HG03378 (cell line): Measurements from ENCODE around the gene NTRK2.

Source experiments
- ATAC-seq: cut with Tn5 transposase; IDR thresholded peaks from one replicate; pipeline ENCODE4 v1.9.1; 2021; ENCODE audit warnings: mild to moderate bottlenecking, moderate library complexity; ENCODE audit not compliant: unreplicated experiment

The NTRK2 gene

DNA sequence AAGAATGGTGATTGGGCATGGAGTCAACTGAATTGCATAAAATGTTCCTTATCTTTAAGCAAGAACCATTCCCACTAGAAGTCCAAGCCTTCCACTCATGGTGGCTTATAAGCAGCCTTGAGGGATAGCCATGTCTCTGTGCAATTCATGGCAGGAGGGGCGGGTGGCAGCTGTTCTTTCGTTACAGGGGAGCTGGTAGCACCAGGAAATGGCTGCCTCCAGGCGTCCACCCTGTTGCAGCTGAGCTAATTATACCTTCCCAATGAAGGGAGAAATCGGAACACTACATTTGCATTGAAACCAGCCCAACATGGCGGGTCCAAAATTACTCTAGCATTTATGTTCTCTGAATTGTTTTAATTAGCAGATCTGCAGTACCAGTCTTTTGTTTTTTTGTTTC is 289.8 kb downstream of the NTRK2 start:
- no peak for ATAC-seq

GRCh38 chr9:84966876-84967830 is 297.6 kb downstream of the NTRK2 start:
- no peak for ATAC-seq

DNA sequence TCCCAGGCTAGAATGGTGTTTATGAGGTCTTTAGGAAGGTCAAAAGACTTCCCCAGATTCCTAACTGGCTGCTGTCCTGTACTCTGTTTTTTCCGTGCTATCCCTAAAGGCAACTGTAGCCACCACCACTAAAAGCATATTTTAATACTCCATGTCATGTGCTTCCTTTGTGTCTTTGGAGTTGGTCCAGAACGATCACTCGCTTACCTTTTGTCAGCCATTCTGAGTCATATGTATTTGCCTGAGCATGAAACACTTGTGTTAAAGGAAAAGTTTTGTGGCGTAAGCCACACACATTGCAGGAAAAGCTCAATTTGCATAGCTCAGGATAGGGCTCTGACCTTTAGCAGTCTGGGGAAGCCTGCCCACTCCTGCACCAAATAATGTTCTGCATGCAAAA is 299.6 kb downstream of the NTRK2 start:
- ATAC-seq, result no peak

GRCh38 chr9:84969736-84970135 is 300.2 kb downstream of the NTRK2 start:
- no peak for ATAC-seq

DNA sequence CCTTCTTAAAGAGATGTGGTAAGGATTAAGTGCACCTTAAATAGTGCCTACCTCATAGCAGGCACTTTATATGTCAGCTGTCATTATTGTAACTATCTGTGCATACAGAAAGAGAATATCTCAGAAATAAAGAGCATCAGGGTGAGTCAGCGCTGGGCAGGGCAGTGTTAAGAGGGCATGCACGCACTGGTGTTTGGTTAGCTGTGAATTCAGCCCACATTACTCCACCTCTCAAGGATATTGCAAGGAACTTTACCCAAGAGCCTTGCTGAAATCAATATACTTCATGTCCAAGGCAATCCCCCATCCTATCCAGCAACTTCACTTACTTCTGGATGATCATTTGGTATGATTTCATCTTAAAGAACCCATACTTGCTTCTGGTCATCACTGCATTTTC is 300.9 kb downstream of the NTRK2 start:
- ATAC-seq, result no peak

DNA sequence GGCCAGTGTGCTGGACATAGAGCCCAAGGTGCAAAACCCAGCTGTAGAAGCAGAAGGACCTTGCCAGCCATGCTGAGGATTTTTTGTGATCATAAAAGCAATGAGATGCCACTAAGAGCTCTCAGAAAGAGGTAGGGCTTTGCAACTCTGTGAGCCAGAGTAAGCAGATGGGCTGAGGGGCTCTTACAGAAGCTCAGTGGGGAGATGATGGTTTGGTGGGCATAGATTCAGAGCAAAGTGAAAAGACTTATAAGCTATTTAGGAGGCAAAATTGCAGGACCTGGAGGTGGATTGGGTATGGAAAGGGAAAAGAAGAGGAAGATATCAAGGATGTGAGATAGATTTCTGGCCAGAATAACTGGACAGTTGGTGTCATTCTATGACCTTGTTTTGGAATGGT is 302.0 kb downstream of the NTRK2 start:
- no peak for ATAC-seq

DNA sequence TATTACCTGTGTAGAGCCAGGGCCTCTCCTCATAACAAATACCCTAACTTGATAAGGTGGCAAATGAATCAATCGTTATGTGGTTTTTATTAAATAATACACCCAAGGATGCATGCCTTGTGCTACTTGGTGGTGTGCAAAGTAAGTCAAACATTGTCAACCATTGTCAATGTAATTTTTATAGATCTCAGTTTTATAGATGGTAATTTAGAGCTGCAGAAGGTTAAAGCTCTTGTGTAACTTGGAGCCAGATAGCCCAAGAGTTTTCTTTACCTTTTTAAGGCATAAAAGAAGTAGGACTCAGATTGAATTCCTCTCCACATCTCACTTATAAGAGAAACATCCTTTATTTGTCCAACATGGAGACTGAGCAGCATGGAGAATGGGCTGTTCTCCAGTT is 304.7 kb downstream of the NTRK2 start:
- ATAC-seq, result no peak

DNA sequence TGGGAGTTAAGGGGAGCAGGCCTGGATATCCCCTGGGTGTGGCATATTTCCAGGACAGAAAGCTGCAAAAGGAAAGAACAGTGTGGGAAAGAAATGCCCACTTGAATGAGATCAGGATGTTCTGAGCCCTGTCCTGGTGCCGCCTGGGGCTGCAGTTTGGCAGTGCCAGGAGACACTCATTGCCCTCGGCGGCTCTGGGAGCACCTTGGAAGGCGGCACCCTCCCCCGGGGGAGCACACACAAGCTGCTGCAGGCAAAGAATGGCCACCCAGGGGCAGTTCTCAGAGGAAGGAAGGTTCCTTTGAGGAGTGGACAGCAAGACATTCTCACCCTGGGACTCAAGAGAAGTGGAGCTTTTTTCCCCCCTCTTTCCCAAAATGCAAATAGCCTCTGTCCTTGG is 305.3 kb downstream of the NTRK2 start:
- no peak for ATAC-seq

- ATAC-seq, result no peak
Observed at GRCh38 chr9:84975926-84976325, 306.4 kb downstream of the NTRK2 start.

- no peak for ATAC-seq
Observed at GRCh38 chr9:84978661-84979060, 309.1 kb downstream of the NTRK2 start.

DNA sequence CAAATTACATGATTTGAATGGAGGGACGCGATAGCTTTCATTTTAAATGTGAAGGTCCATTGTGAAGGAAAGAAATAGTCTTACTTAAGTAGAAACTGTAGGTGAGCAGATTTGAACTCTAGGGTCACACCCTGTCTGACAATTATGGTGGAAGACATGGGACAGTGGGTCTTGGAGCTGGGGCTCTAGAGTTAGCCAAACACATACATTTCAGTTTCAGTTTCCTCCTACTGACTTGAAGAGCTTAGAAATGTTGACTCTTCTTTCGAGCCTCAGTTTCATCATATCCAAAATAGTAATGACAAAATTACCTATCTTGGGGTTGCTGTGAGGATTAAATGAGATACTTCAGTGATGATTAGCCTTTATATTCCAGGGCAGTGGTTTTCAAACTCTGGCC is 314.2 kb downstream of the NTRK2 start:
- ATAC-seq, result no peak

DNA sequence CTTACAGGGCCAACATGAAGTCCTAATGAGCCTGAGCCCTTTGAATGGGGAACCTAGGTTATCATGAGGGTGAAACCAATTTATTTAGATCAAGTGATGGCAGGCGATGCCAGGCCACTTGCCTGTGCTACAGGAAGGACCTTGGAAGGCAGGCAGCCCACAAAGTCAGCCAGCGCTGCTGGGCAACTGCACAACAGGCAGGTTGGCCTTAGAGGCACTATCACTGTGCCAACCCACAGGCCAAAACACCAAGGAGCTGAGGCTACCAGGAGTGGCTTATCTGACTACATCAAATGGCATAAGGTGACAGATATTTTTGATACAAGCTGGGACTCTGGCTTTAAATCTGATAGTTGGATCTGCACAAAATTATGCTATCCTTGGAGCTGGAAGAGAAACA is 319.1 kb downstream of the NTRK2 start:
- no peak for ATAC-seq

DNA sequence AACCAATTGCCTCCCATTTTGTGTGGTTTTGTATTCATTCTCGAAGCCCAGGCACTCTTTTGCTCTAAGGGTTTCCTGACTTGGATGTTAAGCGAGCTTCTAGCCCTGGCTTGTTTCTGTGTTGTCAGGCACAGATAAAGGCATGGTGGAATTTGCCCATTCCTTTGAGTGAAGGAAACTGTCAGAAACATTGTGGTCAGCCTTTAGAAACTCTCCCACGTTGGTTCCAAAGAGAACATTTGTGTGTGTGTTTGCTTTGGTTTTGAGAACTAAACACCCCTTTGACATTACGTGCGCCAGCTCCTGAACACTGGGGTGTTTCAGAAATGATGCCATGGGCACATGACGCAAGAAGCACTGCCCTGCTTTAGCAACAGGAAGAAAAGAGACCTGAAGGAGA is 320.9 kb downstream of the NTRK2 start:
- no peak for ATAC-seq

DNA sequence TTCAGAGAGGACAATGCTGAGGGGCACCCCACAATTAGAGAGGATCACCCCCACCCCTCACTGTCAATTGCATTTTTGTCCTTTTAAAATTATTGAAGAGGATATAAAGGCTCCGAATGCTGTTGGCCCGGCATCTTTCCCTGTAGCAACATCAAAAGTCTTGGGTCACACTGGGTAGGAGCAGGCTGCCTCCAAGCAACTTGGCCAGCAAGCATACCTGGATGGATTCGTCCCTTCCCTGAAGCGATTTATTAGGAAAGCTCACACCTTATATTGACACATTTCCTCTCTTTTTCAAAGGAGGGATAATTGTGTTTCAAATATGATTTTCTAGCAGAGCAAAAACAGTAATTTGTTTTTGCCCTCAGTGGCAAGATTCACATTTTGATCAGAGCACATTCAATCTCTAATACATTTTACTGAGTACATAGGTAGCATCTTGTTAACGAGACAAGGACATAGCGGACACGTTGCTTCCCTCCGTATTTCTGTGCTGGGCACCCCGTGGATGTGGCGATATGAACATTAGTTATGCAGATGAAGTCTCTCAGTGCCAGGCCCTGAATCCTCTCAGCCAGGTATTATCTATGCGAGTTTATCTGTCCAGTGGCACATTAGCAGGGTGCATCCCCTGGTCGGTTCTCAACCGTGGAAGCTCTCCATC is 321.5 kb downstream of the NTRK2 start:
- ATAC-seq, result no peak

- no peak for ATAC-seq
Observed at GRCh38 chr9:84991514-84991870, 322.0 kb downstream of the NTRK2 start.

GRCh38 chr9:84992381-84992780 is 322.9 kb downstream of the NTRK2 start:
- ATAC-seq, result no peak

- no peak for ATAC-seq
Observed at GRCh38 chr9:84993105-84993504, 323.6 kb downstream of the NTRK2 start.

- ATAC-seq, result no peak
Observed at GRCh38 chr9:84996029-84996428, 326.5 kb downstream of the NTRK2 start.

DNA sequence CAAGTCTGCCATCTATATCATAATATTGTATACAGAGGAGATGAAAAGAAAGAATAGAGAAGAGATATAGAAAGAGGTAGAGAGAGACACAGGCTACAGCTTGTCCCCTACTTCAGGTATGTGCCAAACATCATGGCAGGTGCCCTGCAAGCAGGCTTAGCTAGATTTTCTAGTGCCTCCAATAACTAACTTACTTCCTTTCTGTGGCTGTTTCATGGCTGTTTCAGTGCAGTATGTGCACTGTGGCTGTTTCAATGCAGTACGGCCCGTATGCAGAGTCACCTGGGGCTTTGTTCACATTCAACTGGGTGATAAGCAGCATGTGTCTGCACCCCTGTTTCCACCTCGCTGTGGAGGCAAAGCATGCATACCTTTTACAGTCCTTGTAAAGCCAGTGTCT is 327.2 kb downstream of the NTRK2 start:
- no peak for ATAC-seq

DNA sequence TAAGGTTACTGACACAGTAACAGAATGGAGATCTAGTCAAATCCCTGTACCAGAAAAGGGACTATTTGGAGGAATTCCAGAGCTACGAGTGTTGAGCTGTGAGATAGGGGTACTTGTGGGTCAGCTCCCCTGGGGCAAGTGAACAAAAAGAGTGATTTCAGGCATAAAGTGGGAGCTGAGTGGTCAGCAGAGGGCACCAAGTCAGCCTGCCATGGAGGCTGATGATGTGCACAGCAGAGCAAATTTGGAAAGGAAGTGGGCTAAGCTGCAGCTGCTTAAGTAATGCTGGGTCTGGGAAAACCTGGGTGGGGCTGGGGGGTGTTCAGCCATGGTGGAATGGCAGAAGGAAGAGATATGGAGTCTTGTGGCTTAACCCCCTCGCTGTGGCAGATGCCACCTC is 327.9 kb downstream of the NTRK2 start:
- ATAC-seq, result no peak

DNA sequence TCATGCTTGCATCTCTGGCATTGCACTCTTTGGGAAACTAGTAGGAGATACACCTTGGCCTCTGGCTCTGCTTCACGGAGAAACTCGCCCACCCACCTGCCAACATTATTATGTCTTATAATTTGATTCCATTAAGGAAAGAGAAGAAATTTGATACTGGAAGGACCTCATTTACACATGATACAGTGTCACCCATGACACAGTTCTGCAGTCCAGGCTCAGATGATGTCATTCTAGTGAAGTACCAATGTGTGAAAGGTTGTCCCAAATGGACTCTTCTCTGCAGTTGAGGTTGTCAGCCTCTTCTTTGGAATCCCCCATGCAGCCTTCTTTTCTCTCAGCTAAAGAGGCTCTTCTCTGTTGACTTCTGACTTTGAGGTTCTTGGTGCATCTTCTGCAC is 329.1 kb downstream of the NTRK2 start:
- no peak for ATAC-seq

DNA sequence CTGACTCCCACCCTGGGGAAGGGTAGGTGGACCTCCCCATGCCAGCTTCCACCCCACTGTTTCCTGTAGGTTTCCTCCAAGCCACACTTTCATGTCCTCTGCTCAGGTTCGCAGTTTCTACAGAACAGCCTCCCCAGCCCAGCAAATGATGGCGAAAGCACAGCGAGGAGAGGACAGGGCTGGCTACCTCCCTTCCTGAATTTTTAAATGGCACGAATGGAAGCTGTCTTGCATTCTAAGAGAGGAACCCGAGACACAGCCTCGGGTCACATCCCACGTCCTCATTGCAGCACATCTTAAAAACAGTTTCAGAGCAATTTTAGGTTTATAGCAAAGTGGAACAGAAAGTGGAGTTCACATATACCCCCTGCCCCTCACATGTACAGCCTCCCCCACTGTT is 330.3 kb downstream of the NTRK2 start:
- ATAC-seq, result no peak
